Ishikawa (cell line): ENCODE results near the gene MAG.

Experiments used
- NFIC ChIP-seq: IDR thresholded peaks from 2 replicates; pipeline ENCODE4 v1.6.1; 2012
- TCF12 ChIP-seq: IDR thresholded peaks from 2 replicates; pipeline ENCODE4 v1.6.1; 2012; ENCODE audit warnings: low read depth
- TF ChIP-seq, protein P1 (sequence below): IDR thresholded peaks from 2 replicates; pipeline ENCODE4 v1.6.1; 2012

GRCh38 chr19:35291259-35291658 is 702 bp upstream of the MAG start:
- TF ChIP-seq TCF12 (no peak), NFIC (no peak)
- TF ChIP-seq, protein P1, sequence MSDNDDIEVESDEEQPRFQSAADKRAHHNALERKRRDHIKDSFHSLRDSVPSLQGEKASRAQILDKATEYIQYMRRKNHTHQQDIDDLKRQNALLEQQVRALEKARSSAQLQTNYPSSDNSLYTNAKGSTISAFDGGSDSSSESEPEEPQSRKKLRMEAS: no peak
